ENCODE results near the gene SLC29A1.

DNA sequence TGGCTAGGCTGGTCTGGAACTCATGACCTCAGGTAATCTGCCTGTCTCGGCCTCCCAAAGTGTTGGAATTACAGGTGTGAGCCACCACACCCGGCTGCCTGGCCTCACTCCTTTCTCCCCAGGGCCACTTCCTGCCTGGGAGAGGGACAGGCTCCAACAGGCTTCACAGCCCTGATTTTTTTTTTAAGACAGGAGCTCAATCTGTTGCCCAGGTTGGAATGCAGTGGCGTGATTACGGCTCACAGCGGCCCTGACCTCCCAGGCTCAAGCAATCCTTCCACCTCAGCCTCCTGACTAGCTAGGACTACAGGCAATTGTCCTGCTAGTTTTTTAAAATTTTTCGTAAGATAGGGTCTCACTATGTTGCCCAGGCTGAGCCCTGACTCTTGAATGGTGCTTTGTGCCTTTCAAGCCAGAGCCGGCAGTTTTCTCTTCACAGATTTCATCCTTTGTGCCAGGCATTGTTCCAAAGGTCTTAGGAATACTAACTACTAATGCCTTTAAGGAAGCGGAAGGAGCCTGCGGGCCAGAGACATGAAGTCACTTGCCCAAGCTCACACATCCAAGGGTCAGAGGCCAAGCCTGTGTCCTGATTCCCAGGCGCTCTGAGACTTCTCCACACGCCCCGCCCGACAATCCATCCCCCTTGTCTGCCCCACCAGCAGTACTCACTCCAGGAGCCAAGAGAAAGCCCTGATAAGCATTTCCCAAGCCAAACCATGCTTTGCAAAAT, 45.5 kb upstream of the SLC29A1 start:
- TF ChIP-seq, protein P1, sequence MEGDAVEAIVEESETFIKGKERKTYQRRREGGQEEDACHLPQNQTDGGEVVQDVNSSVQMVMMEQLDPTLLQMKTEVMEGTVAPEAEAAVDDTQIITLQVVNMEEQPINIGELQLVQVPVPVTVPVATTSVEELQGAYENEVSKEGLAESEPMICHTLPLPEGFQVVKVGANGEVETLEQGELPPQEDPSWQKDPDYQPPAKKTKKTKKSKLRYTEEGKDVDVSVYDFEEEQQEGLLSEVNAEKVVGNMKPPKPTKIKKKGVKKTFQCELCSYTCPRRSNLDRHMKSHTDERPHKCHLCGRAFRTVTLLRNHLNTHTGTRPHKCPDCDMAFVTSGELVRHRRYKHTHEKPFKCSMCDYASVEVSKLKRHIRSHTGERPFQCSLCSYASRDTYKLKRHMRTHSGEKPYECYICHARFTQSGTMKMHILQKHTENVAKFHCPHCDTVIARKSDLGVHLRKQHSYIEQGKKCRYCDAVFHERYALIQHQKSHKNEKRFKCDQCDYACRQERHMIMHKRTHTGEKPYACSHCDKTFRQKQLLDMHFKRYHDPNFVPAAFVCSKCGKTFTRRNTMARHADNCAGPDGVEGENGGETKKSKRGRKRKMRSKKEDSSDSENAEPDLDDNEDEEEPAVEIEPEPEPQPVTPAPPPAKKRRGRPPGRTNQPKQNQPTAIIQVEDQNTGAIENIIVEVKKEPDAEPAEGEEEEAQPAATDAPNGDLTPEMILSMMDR (IDR thresholded peaks at IDR 0.05 in 4 of 5, conservative IDR thresholded peaks at IDR 0.05 in 1 of 5): no peak
- TF ChIP-seq POLR2A (IDR thresholded peaks at IDR 0.05): no peak
